ENCODE results near the gene EGLN3.

- TF ChIP-seq POLR2AphosphoS5 (IDR thresholded peaks at IDR 0.05) (no peak), CTCF (IDR thresholded peaks at IDR 0.05) (no peak), POLR2A (IDR thresholded peaks at IDR 0.05) (no peak), EP300 (IDR thresholded peaks at IDR 0.05; ENCODE audit: low read depth) (no peak)
Observed at GRCh38 chr14:33956640-33957039, 5.8 kb upstream of the EGLN3 start.

All from transverse colon (tissue), 4 donors.